ENCODE data around the gene SLC38A8.

GRCh38 chr16:84042879-84043485, 387 bp upstream of the SLC38A8 start:
- TF ChIP-seq, protein P1, sequence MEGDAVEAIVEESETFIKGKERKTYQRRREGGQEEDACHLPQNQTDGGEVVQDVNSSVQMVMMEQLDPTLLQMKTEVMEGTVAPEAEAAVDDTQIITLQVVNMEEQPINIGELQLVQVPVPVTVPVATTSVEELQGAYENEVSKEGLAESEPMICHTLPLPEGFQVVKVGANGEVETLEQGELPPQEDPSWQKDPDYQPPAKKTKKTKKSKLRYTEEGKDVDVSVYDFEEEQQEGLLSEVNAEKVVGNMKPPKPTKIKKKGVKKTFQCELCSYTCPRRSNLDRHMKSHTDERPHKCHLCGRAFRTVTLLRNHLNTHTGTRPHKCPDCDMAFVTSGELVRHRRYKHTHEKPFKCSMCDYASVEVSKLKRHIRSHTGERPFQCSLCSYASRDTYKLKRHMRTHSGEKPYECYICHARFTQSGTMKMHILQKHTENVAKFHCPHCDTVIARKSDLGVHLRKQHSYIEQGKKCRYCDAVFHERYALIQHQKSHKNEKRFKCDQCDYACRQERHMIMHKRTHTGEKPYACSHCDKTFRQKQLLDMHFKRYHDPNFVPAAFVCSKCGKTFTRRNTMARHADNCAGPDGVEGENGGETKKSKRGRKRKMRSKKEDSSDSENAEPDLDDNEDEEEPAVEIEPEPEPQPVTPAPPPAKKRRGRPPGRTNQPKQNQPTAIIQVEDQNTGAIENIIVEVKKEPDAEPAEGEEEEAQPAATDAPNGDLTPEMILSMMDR (conservative IDR thresholded peaks at IDR 0.05; ENCODE audit: low read length) = no peak
- TF ChIP-seq EZH2phosphoT487 (IDR thresholded peaks at IDR 0.05; ENCODE audit: borderline replicate concordance, low read depth, low read length) = no peak

Measured in OCI-LY7 (cell line).